A549 treated with CORT108297 at 1 μM for 4 hours (cell line): ENCODE data around the gene SYCN. TPM values are rescaled to one million over a fixed set of nuclear protein-coding genes. Genes with fewer than 3 reads are reported as not detected.

Experiments used
- total RNA-seq: library from RNA; stranded (reverse); fragments of 200-300 nt; extraction: Qiagen RNA extraction; gene quantifications from 5 replicates; pipeline ENCODE4 v1.2.3, GENCODE V29; 2022

SYCN gene
- total RNA-seq, result not detected in 5 replicates

GRCh38 chr19:39203372-39204341 lies at the start of gene SYCN:
SYCN (minus strand) TSS chr19:39204263; CDS start chr19:39204254, 9 bp downstream.

GRCh38 chr19:39248806-39249205 lies 44.7 kb upstream of the SYCN start, which contains the start of gene IFNL4:
IFNL4 (minus strand) TSS chr19:39248856.

GRCh38 chr19:39244410-39245100 lies 40.5 kb upstream of the SYCN start, which contains the start of gene IFNL3:
IFNL3 (minus strand) TSS chr19:39245006; CDS start chr19:39244967, 39 bp downstream.

GRCh38 chr19:39196860-39197562 lies 7.1 kb downstream of the SYCN start, which contains the start of gene NCCRP1:
NCCRP1 (plus strand) TSS chr19:39196964; CDS start chr19:39196983, 19 bp downstream.

Other genes starting within 250 kb of the SYCN start
- 66.9 to 93.7 TPM (median 87.1 TPM) in 5 replicates for gene FBXO17, start 228.5 kb downstream of the SYCN start, total RNA-seq
- gene FBXO27, start 171.7 kb downstream of the SYCN start, total RNA-seq, result 4.0 to 5.8 TPM (median 5.2 TPM) in 5 replicates
- gene ACP7, start 119.9 kb downstream of the SYCN start, total RNA-seq, result 0.12 to 0.22 TPM (median 0.14 TPM) in 5 replicates
- 93.1 to 128 TPM (median 124 TPM) in 5 replicates for gene PAK4, start 78.5 kb downstream of the SYCN start, total RNA-seq
- gene NCCRP1, start 7.3 kb downstream of the SYCN start, total RNA-seq, result 1.1 to 2.1 TPM (median 1.7 TPM) in 5 replicates
- not detected in 5 replicates for gene IFNL3, start 40.7 kb upstream of the SYCN start, total RNA-seq
- gene IFNL4, start 44.6 kb upstream of the SYCN start, total RNA-seq, result not detected in 5 replicates
- 0.12 TPM in 1 of 5 replicates, not detected in the others for gene IFNL2, start 64.1 kb upstream of the SYCN start, total RNA-seq
- 0.15 to 0.42 TPM (median 0.32 TPM) in 4 of 5 replicates, not detected in the other for gene IFNL1, start 92.1 kb upstream of the SYCN start, total RNA-seq
- gene LRFN1, start 116.6 kb upstream of the SYCN start, total RNA-seq, result 7.9 to 13.4 TPM (median 12.3 TPM) in 5 replicates
- gene GMFG, start 131.8 kb upstream of the SYCN start, total RNA-seq, result 0.21 to 0.48 TPM (median 0.39 TPM) in 4 of 5 replicates, not detected in the other
- gene SAMD4B, start 138.2 kb upstream of the SYCN start, total RNA-seq, result 121 to 183 TPM (median 177 TPM) in 5 replicates
- 69.8 to 73.4 TPM (median 72.4 TPM) in 5 replicates for gene PAF1, start 186.8 kb upstream of the SYCN start, total RNA-seq
- gene MED29, start 187.1 kb upstream of the SYCN start, total RNA-seq, result 61.9 to 70.6 TPM (median 65.2 TPM) in 5 replicates
- 65.6 to 124 TPM (median 101 TPM) in 5 replicates for gene ZFP36, start 202.6 kb upstream of the SYCN start, total RNA-seq
- gene PLEKHG2, start 208.4 kb upstream of the SYCN start, total RNA-seq, result 44.3 to 72.0 TPM (median 62.7 TPM) in 5 replicates
- 6,027 to 7,937 TPM (median 7,455 TPM) in 5 replicates for gene RPS16, start 231.7 kb upstream of the SYCN start, total RNA-seq
- 176 to 203 TPM (median 194 TPM) in 5 replicates for gene SUPT5H, start 241.3 kb upstream of the SYCN start, total RNA-seq